ENCODE data around the gene ADAMTS6.

DNA sequence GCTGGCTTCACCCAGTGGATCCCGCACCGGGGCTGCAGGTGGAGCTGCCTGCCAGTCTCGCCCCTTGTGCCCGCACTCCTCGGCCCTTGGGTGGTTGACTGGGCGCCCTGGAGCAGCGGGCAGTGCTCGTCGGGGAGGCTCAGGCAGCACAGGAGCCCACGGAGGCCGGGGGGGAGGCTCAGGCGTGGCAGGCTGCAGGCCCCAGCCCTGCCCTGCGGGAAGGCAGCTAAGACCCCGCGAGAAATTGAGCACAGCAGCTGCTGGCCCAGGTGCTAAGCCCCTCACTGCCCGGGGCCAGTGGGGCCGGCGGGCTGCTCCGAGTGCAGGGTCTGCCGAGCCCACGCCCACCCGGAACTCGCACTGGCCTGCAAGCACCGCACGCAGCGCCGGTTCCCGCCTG lies 3.7 kb upstream of the ADAMTS6 start:
- TF ChIP-seq CTCF (IDR thresholded peaks at IDR 0.05; ENCODE audit: borderline replicate concordance, extremely low read depth, low read length, poor library complexity, severe bottlenecking) = no peak
- TF ChIP-seq EZH2 (IDR thresholded peaks at IDR 0.05; ENCODE audit: borderline replicate concordance, low read depth, low read length, severe bottlenecking) = no peak
